ENCODE measurements around the gene ARID5B.

The ARID5B gene

GRCh38 chr10:62062752-62063512, 161.4 kb downstream of the ARID5B start:
- H4K20me1 ChIP-seq (ENCODE audit: insufficient read depth, low read length): no peaks in the 10 kb centered on the region
- no peak overlapping the region for H2AFZ ChIP-seq (ENCODE audit: low read length)
- no peaks in the 10 kb centered on the region for H3K9me2 ChIP-seq (replicated peaks; ENCODE audit: insufficient read depth, low read length)
- peaks cover 92% of the 10 kb centered on the region for H3K79me2 ChIP-seq (ENCODE audit: low read length)
- no peaks in the 10 kb centered on the region for H3K27me3 ChIP-seq (replicated peaks; ENCODE audit: insufficient read depth, low read length)
- H3K9me3 ChIP-seq (replicated peaks; ENCODE audit: insufficient read depth, low read length): no peaks in the 10 kb centered on the region
- no peaks in the 10 kb centered on the region for H3F3A ChIP-seq (ENCODE audit: insufficient read depth, low read length)
- H3K4me1 ChIP-seq (ENCODE audit: low read length): 0 out of 2 replicates have a peak, but pooled peaks cover 3% of the 10 kb centered on the region
- TF ChIP-seq EZH2 (optimal IDR thresholded peaks at IDR 0.05; ENCODE audit: low read depth, low read length) (no peak), EZH2phosphoT487 (IDR thresholded peaks at IDR 0.05; ENCODE audit: low read length) (no peak)
- no peak for DNase-seq
- H3K36me3 ChIP-seq (replicated peaks; ENCODE audit: insufficient read depth, low read length): peaks cover 24% of the 10 kb centered on the region
- H3K27ac ChIP-seq (ENCODE audit: low read length): no peak overlapping the region
- no peak overlapping the region for H3K9ac ChIP-seq (ENCODE audit: low read length)
- H3K4me2 ChIP-seq (ENCODE audit: low read depth, low read length): no peak overlapping the region
- H3K4me3 ChIP-seq (ENCODE audit: low read length): no peak overlapping the region

DNA sequence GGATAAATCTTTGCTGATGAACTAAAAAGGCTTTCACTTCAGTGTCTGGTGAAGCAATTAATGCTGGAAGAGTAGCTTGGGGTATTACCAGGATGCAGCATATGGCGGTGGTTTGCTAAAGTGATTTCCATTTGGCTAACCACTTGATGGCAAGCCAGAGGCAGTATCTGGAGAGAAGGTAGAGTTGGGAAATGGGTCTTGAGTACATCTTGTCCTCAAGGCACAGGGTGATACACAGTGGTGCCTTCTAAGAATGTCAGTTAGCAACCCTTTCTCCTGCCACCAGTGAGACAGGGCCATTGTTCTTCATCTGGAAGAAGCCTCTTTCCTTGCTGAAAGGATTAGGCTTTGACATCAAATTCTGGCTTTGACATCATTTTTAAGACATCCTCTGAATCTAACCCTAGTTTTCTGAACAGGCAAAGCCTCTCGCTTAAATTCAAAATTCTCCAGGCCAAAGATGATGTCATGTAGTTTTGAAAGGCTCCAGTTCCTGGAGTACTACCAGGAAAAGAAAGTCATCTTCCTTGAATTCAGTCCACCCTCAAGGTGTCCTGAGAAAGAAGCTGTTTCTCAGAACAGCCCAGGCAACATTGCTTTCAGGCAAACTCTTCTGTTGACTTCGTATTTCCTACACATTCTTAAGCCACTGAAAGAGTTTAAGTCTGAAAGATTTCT, 162.4 kb downstream of the ARID5B start:
- Histone ChIP-seq H3K9me2 (replicated peaks; ENCODE audit: insufficient read depth, low read length) (no peaks in the 10 kb centered on the region), H3F3A (ENCODE audit: insufficient read depth, low read length) (no peaks in the 10 kb centered on the region)

GRCh38 chr10:62067560-62067959, 166.1 kb downstream of the ARID5B start:
- peaks cover 90% of the 10 kb centered on the region for H3K79me2 ChIP-seq (ENCODE audit: low read length)

More for the DNA sequence above, 162.4 kb downstream of the ARID5B start:
- no peak overlapping the region for H3K4me2 ChIP-seq (ENCODE audit: low read depth, low read length)
- no peaks in the 10 kb centered on the region for H4K20me1 ChIP-seq (ENCODE audit: insufficient read depth, low read length)
- no peaks in the 10 kb centered on the region for H3K27me3 ChIP-seq (replicated peaks; ENCODE audit: insufficient read depth, low read length)
- no peak for DNase-seq
- H2AFZ ChIP-seq (ENCODE audit: low read length): no peak overlapping the region
- no peak overlapping the region for H3K27ac ChIP-seq (ENCODE audit: low read length)
- H3K4me1 ChIP-seq (ENCODE audit: low read length): no peaks in the 10 kb centered on the region
- no peak overlapping the region for H3K9ac ChIP-seq (ENCODE audit: low read length)
- TF ChIP-seq EZH2 (optimal IDR thresholded peaks at IDR 0.05; ENCODE audit: low read depth, low read length) (no peak), CTCF (IDR thresholded peaks at IDR 0.05; ENCODE audit: low read length) (no peak), EZH2phosphoT487 (IDR thresholded peaks at IDR 0.05; ENCODE audit: low read length) (no peak)
- peaks cover 91% of the 10 kb centered on the region for H3K79me2 ChIP-seq (ENCODE audit: low read length)
- H3K4me3 ChIP-seq (ENCODE audit: low read length): no peak overlapping the region
- H3K9me3 ChIP-seq (replicated peaks; ENCODE audit: insufficient read depth, low read length): no peaks in the 10 kb centered on the region
- peaks cover 22% of the 10 kb centered on the region for H3K36me3 ChIP-seq (replicated peaks; ENCODE audit: insufficient read depth, low read length)

More at GRCh38 chr10:62067560-62067959, 166.1 kb downstream of the ARID5B start:
- DNase-seq: no peak
- Histone ChIP-seq H3F3A (ENCODE audit: insufficient read depth, low read length) (no peaks in the 10 kb centered on the region; the same call in 1 of the 2 replicates), H3K4me2 (ENCODE audit: low read depth, low read length) (no peak overlapping the region), H3K9me2 (replicated peaks; ENCODE audit: insufficient read depth, low read length) (no peaks in the 10 kb centered on the region), H3K4me3 (ENCODE audit: low read length) (no peak overlapping the region), H3K27me3 (replicated peaks; ENCODE audit: insufficient read depth, low read length) (no peaks in the 10 kb centered on the region), H3K4me1 (ENCODE audit: low read length) (no peaks in the 10 kb centered on the region), H3K27ac (ENCODE audit: low read length) (no peak overlapping the region), H3K9me3 (replicated peaks; ENCODE audit: insufficient read depth, low read length) (no peaks in the 10 kb centered on the region), H3K9ac (ENCODE audit: low read length) (no peak overlapping the region), H3K36me3 (replicated peaks; ENCODE audit: insufficient read depth, low read length) (peaks cover 21% of the 10 kb centered on the region), H4K20me1 (ENCODE audit: insufficient read depth, low read length) (no peaks in the 10 kb centered on the region), H2AFZ (ENCODE audit: low read length) (no peak overlapping the region)
- no peak for TF ChIP-seq CTCF (IDR thresholded peaks at IDR 0.05; ENCODE audit: low read length)
- TF ChIP-seq EZH2 (optimal IDR thresholded peaks at IDR 0.05; ENCODE audit: low read depth, low read length): no peak
- no peak for TF ChIP-seq EZH2phosphoT487 (IDR thresholded peaks at IDR 0.05; ENCODE audit: low read length)
